WERI-Rb-1 (cell line): Measurements from ENCODE around the gene MESD.

Source experiments
- DNase-seq: peaks from one replicate; pipeline ENCODE4 v3.0.0-alpha.2; 2020
- H3K27ac ChIP-seq: fragments of 250-450 bp; sonication (Bioruptor Pico); 2 replicates; pipeline ENCODE4 v1.5.1; 2020; ENCODE audit warnings: mild to moderate bottlenecking, moderate library complexity
- H3K27me3 ChIP-seq: fragments of 250-450 bp; sonication (Bioruptor Pico); 2 replicates; pipeline ENCODE4 v1.5.1; 2021; ENCODE audit warnings: mild to moderate bottlenecking, low read depth, moderate library complexity; ENCODE audit not compliant: insufficient read depth, severe bottlenecking
- H3K36me3 ChIP-seq: fragments of 250-450 bp; sonication (Bioruptor Pico); 2 replicates; pipeline ENCODE4 v1.5.1; 2020; ENCODE audit warnings: mild to moderate bottlenecking, moderate library complexity
- H3K4me3 ChIP-seq: 2 replicates; pipeline ENCODE4 v1.5.1; 2011; ENCODE audit warnings: low read depth, mild to moderate bottlenecking, control low read depth, low read length
- H3K9me3 ChIP-seq: fragments of 250-450 bp; sonication (Bioruptor Pico); 2 replicates; pipeline ENCODE4 v1.5.1; 2021; ENCODE audit warnings: mild to moderate bottlenecking, moderate library complexity; ENCODE audit not compliant: severe bottlenecking
- CTCF ChIP-seq: IDR thresholded peaks from 2 replicates; pipeline ENCODE4 v1.5.1; 2011; ENCODE audit warnings: low read depth, mild to moderate bottlenecking, control low read depth, inconsistent platforms, low read length

The MESD gene

GRCh38 chr15:81012588-81012987, 23.0 kb upstream of the MESD start:
- no peaks in the 10 kb centered on the region for H3K36me3 ChIP-seq
- no peak overlapping the region for H3K27ac ChIP-seq
- H3K27me3 ChIP-seq: no peaks in the 10 kb centered on the region
- no peak for TF ChIP-seq CTCF
- no peaks in the 10 kb centered on the region for H3K9me3 ChIP-seq
- H3K4me3 ChIP-seq: no peak overlapping the region
- no peak for DNase-seq

- H3K36me3 ChIP-seq: no peaks in the 10 kb centered on the region
- no peak for TF ChIP-seq CTCF
- H3K9me3 ChIP-seq: no peaks in the 10 kb centered on the region
- no peaks in the 10 kb centered on the region for H3K27me3 ChIP-seq
- DNase-seq: no peak
- no peak overlapping the region for H3K4me3 ChIP-seq
- H3K27ac ChIP-seq: no peak overlapping the region
Measured at GRCh38 chr15:81011593-81011992, 22.0 kb upstream of the MESD start.

GRCh38 chr15:81010086-81010485, 20.5 kb upstream of the MESD start:
- DNase-seq: no peak
- Histone ChIP-seq H3K36me3 (no peaks in the 10 kb centered on the region), H3K27ac (no peak overlapping the region), H3K9me3 (no peaks in the 10 kb centered on the region), H3K4me3 (no peak overlapping the region), H3K27me3 (no peaks in the 10 kb centered on the region)
- no peak for TF ChIP-seq CTCF

GRCh38 chr15:81008312-81008711, 18.7 kb upstream of the MESD start:
- no peak for TF ChIP-seq CTCF
- peaks cover 9% of the 10 kb centered on the region; the same call in 1 of the 2 replicates for H3K36me3 ChIP-seq

GRCh38 chr15:81007428-81008064, 17.9 kb upstream of the MESD start:
- Histone ChIP-seq H3K4me3 (no peak overlapping the region), H3K9me3 (no peaks in the 10 kb centered on the region), H3K27me3 (no peaks in the 10 kb centered on the region), H3K27ac (no peak overlapping the region), H3K36me3 (peaks cover 16% of the 10 kb centered on the region)
- no peak for DNase-seq
- no peak for TF ChIP-seq CTCF

More at GRCh38 chr15:81008312-81008711, 18.7 kb upstream of the MESD start:
- Histone ChIP-seq H3K27me3 (no peaks in the 10 kb centered on the region), H3K4me3 (no peak overlapping the region), H3K9me3 (no peaks in the 10 kb centered on the region), H3K27ac (no peak overlapping the region)
- no peak for DNase-seq

GRCh38 chr15:81006124-81006523, 16.5 kb upstream of the MESD start:
- TF ChIP-seq CTCF: no peak
- H3K36me3 ChIP-seq: peaks cover 20% of the 10 kb centered on the region

More at GRCh38 chr15:81006124-81006523, 16.5 kb upstream of the MESD start:
- no peaks in the 10 kb centered on the region for H3K27me3 ChIP-seq
- H3K27ac ChIP-seq: no peak overlapping the region
- no peaks in the 10 kb centered on the region for H3K9me3 ChIP-seq
- no peak for DNase-seq
- H3K4me3 ChIP-seq: no peak overlapping the region
